Cardiac septum (tissue), 1 donor: Measurements from ENCODE around the gene SYCE1L. TPM values are rescaled to one million over a fixed set of nuclear protein-coding genes. Genes with fewer than 3 reads are reported as not detected.

ENCODE experiments used
- DNase-seq: peaks from one replicate; pipeline ENCODE4 v3.0.0-alpha.2; 2020; ENCODE audit warnings: low spot score
- intact Hi-C: fragments of 100-400 bp; cut with DNase I; formaldehyde crosslinking; loops from one replicate; pipeline ENCODE4 v1.14.0; 2022
- total RNA-seq: library from RNA; stranded (reverse); fragmentation: NEBNext Ultra II Directional; extraction: Animal tissue kit (Norgen Biotek cat#: 25700); gene quantifications from one replicate; pipeline ENCODE4 v1.2.1, GENCODE V29; 2021
- donor health status: DM: no; HTN: no; CAD: no.

SYCE1L gene
- total RNA-seq, 1 donor from 2014 or later, result 0.83 TPM

DNA sequence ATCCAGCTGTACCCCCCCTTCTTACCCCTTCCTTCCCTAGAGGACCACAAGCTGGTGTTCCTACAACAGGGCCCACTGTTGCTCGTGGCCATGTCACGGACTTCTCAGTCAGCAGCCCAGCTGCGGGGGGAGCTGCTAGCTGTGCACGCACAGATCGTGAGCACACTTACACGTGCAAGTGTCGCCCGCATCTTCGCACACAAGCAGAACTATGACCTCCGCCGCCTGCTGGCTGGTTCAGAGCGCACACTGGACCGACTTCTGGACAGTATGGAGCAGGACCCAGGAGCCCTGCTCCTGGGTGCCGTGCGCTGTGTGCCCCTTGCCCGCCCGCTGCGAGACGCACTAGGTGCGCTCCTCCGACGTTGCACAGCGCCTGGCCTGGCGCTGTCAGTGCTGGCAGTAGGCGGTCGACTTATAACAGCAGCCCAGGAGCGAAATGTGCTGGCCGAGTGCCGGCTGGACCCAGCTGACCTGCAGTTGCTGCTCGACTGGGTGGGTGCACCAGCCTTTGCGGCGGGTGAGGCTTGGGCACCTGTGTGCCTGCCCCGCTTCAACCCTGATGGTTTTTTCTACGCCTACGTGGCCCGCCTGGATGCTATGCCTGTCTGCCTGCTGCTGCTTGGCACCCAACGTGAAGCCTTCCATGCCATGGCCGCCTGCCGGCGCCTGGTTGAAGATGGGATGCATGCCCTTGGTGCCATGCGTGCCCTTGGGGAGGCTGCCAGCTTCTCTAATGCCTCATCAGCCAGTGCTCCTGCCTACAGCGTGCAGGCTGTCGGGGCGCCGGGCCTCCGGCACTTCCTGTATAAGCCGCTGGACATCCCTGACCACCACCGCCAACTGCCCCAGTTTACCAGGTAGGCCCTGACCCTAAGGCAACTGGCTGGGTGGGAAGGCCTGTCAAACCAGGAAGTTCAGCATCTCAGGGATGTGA is 4.6 kb upstream of the SYCE1L start:
- intact Hi-C loops, result no loop called here
- DNase-seq, result no peak

- intact Hi-C loops, result no loop called here
- DNase-seq, result no peak
Measured at GRCh38 chr16:77195411-77195810, 3.8 kb upstream of the SYCE1L start.

GRCh38 chr16:77197747-77198146 is 1.5 kb upstream of the SYCE1L start:
- intact Hi-C loops, result no loop called here
- DNase-seq, result no peak

GRCh38 chr16:77206533-77206932 is 7.3 kb downstream of the SYCE1L start:
- no peak for DNase-seq
- intact Hi-C loops, result no loop called here

DNA sequence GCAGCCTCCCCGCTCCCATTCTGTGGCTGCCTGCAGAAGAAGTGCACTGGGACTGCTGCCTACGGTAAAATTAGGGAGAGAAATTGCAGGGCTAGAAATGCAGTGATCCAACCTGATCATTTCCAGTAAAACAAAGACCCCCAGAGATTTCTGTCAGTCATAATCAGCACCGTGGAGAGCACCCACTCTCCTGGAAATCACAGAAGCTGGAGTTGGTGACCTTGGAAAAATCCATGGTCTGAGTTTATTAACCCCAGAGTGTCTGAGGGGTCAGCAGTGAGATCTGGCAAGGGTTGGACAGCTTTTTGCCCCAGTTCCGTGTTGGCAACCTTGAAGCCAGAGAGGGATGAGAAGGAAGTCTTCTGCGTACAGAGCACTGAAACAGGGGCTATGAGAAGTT is 7.8 kb downstream of the SYCE1L start:
- intact Hi-C loops, result no loop called here

GRCh38 chr16:77208382-77208781 is 9.2 kb downstream of the SYCE1L start:
- intact Hi-C loops, result no loop called here
- no peak for DNase-seq

More for the DNA sequence above, 7.8 kb downstream of the SYCE1L start:
- no peak for DNase-seq

- DNase-seq, result no peak
- intact Hi-C loops, result no loop called here
Measured at GRCh38 chr16:77211880-77212740, 12.9 kb downstream of the SYCE1L start.

- DNase-seq, result peak; percentile 81
Measured at GRCh38 chr16:77212741-77213541, 13.7 kb downstream of the SYCE1L start.

DNA sequence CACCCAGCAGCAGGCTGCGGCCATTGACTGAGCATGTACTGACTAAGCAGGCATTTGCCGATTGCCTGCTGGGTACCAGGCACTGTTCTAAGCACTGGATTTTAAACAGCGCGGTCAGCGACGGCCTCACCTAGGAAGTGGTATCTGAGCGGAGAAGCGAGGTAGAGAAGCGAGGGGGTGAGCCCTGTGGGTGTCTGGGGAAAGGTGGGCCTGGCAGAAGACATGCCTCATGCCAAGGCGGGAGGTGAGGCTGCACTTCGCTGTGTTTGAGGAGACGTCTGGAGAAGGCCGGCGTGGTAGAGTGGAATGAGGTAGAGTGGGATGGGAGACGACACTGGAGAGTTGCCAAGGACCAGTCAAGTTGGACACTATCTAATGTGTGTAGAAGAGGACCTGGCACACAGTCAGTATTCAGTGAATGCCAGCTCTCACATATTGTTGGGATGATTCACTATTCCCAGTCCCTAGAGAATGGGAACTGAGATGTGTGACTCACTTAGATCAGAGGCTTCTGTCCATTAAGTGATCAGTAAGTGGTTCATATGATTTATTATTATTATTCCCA is 14.4 kb downstream of the SYCE1L start:
- no peak for DNase-seq
- intact Hi-C loops, result no loop called here

More at GRCh38 chr16:77212741-77213541, 13.7 kb downstream of the SYCE1L start:
- intact Hi-C loops, result no loop called here

DNA sequence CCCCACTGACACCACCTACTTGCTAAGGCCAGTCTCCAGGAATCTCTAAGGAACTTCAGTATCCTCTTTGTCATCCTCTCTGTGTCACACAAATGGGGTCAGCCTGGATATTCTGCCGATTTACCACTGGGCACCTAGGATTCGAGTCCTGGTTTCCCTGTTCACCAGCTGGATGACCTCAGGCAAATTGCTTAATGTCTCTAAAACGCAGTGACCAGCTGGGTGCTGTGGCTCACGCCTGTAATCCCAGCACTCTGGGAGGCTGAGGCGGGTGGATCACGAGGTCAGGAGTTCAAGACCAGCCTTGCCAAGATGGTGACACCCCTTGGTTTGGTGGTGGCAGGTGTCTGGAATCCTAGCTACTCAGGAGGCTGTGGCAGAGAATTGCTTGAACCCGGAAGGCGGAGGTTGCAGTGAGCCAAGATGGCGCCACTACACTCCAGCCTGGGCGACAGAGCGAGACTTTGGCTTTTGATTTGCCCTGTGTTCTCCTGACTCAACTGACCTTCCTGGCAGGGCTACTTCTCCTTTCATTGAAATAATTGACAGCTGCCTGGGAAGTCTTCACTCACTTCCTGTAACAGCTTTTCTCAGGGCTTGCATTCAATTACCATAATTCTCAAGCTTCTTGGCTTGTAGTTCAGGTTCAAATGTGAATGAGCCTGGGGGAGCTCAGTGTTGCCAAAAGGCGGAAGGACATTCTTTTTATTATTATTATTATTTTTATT is 15.4 kb downstream of the SYCE1L start:
- intact Hi-C loops, result no loop called here

GRCh38 chr16:77219437-77219836 is 20.2 kb downstream of the SYCE1L start:
- no peak for DNase-seq
- intact Hi-C loops, result no loop called here

More for the DNA sequence above, 15.4 kb downstream of the SYCE1L start:
- no peak for DNase-seq

DNA sequence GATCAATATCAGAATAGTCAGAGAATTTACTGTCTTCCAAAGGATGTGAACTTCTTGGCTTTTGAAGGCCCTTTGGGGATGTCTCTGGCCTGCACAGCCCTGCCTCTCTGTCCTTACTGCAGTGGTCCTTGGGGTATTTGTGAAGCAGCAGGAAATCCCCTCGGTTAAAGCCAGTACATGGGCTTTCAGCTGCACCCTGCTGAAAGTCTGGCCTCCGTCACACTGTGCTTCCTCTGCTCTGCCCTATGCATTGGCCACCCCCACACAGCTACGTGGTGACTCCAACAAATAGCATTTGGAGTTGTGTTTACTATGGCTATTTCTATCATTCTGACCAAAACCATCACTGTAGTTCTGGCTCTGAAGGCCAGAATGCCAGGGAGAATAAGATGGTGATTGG is 21.2 kb downstream of the SYCE1L start:
- no peak for DNase-seq
- intact Hi-C loops, result no loop called here

DNA sequence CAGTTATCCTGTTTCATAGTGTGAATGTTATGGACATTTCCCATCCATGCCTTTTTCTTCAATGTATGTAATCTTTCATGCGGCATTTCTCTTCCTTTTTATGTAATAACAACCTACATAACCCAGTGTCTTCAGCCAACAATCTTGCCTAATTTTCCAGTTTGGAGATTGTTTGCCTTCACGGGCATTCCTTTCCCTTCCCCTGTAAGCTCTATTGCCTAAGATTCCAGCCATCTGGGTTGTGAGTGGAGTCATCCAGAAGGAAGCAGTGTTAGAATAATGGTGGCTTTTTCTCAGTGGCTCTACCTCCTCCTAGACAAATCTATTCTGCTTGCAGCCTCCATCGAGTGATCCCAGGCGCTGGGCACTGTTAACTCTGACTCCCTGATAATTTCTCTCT is 22.3 kb downstream of the SYCE1L start:
- intact Hi-C loops, result no loop called here
- DNase-seq, result no peak

DNA sequence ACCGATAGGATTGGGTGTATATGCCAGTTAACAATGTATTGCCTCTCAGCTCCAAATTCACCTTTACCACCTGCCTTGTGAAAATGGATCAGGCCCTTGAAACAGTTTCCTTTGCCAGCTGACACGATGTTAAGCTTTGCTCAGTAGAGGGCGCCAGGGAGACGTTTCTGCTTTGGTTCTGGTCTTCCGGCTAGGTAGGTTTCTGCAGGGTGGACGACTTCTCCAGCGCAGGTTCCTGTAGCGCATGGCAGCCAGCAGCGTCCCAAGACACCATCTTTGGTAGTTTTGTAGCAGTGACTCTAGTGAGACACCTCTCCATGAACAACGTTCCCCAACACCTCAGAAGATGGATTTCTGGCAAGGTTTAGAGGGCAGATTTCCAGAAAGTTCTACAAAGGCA is 24.0 kb downstream of the SYCE1L start:
- intact Hi-C loops, result no loop called here
- no peak for DNase-seq

DNA sequence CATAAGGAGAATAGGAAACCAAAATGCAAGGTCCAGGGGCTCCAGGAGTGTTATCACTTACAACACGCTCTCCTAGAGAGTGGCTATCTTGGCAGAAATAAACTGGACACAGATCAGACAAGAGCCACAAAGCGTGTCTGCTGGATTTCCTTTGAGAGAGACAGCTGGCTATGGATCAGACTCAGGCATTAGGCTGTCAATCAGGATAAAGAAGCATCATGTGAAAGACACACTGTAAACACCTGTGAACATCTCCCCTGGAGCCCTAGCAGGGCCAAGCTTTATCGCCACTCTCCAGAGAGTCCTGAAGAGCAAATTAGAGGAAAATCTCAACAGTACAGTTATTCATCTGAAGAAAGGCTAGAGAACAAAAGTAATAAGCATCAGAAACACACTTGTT is 26.0 kb downstream of the SYCE1L start:
- intact Hi-C loops, result no loop called here
- DNase-seq, result no peak

- no peak for DNase-seq
- intact Hi-C loops, result no loop called here
Measured at GRCh38 chr16:77227745-77228144, 28.5 kb downstream of the SYCE1L start.

- DNase-seq, result no peak
- intact Hi-C loops, result loop anchor here (10.0 kb wide), 2 partner anchors 434 to 764 kb away; no protein-coding TSS in a partner anchor
Measured at GRCh38 chr16:77231047-77231446, 31.8 kb downstream of the SYCE1L start.

- no peak for DNase-seq
- intact Hi-C loops, result loop anchor here (10.0 kb wide), 2 partner anchors 431 to 761 kb away; no protein-coding TSS in a partner anchor
Measured at GRCh38 chr16:77233799-77234519, 34.8 kb downstream of the SYCE1L start.
